ENCODE measurements around the gene DLG2. TPM values are rescaled to one million over a fixed set of nuclear protein-coding genes. Genes with fewer than 3 reads are reported as not detected.

DLG2 gene
- total and polyA plus RNA-seq, 7 donors, result 0.23 to 5.3 (median 3.4) TPM

DNA sequence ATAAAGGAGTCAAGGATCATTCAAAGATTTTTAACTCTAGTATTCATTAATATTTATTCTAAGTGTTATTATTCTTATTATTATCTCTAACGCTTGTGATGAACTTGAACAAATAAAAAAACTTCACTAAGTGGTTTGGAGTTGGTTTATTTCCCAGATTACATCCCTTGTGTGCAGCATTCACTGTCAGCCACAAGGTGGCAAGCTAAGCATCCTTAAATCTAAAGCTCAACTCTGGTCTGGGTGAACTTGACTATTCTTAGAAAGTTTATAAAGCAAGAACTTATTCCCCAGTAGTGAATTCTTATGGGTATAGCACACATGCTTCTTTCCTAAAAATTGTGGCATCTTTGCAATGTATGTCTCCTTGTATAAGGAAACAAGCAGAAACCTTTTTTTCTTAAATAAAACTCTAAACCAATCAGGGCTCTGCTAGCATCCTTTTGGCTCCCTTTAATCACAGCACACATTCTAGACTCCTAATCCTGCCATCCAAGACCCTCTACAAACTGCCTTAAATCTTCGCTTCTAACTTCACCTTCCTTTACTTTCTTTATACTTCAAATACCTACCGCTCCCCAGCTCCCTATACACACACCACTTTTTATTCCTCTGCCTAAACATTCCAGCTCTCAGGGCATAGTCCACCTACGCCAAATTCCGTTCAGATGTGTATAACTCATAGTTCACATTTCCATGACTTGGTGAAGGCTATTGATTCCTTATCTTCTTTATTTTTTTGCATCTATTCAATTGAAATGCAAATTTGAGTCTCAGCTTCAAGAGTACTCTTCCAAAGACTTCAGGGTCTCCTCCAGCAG is 1068.8 kb downstream of the DLG2 start:
- Histone ChIP-seq H3K9me3 (no peaks in the 10 kb centered on the region), H3K27me3 (ENCODE audit: insufficient read depth in 3 of 3, low read length in 2 of 3) (no peaks in the 10 kb centered on the region), H3K4me1 (no peaks in the 10 kb centered on the region), H3K36me3 (ENCODE audit: insufficient read depth in 1 of 2, low read depth in 1 of 2) (no peaks in the 10 kb centered on the region), H3K27ac (no peak overlapping the region), H3K4me3 (no peak overlapping the region)
- WGBS, 3 donors, result 65% methylated on average over 5 of the region's 5 CpGs
- intact Hi-C loops (cut with DNase I), result loop anchor here (1.0 to 5.0 kb wide), 2 partner anchors 154 to 156 kb away; no protein-coding TSS in a partner anchor
- DNase-seq (no peak), ATAC-seq (peak in 3 of 4 donors; percentile 63 to 89 (median 75))
- TF ChIP-seq CTCF (IDR thresholded peaks at IDR 0.05), result peak; percentile 87

GRCh38 chr11:84552791-84553190 is 1074.4 kb downstream of the DLG2 start:
- H3K9me3 ChIP-seq, result no peaks in the 10 kb centered on the region
- H3K4me1 ChIP-seq, result no peaks in the 10 kb centered on the region
- H3K27ac ChIP-seq, result no peak overlapping the region
- ATAC-seq, result no peak
- no peak for DNase-seq
- TF ChIP-seq CTCF (IDR thresholded peaks at IDR 0.05), result no peak
- no peak overlapping the region for H3K4me3 ChIP-seq
- intact Hi-C loops (cut with DNase I), result no loop called here
- 79 to 89% (median 80%) methylated on average over 2 of the region's 2 CpGs for WGBS, 3 donors
- no peaks in the 10 kb centered on the region for H3K27me3 ChIP-seq (ENCODE audit: insufficient read depth in 3 of 3, low read length in 2 of 3)
- no peaks in the 10 kb centered on the region for H3K36me3 ChIP-seq (ENCODE audit: insufficient read depth in 1 of 2, low read depth in 1 of 2)

- WGBS, 3 donors, result 15 to 25% (median 19%) methylated on average over 3 of the region's 3 CpGs
- H3K27me3 ChIP-seq (ENCODE audit: insufficient read depth in 3 of 3, low read length in 2 of 3), result no peaks in the 10 kb centered on the region
Measured at GRCh38 chr11:84549217-84549616, 1077.9 kb downstream of the DLG2 start.

GRCh38 chr11:84544566-84544965 is 1082.6 kb downstream of the DLG2 start:
- H3K4me1 ChIP-seq, result no peaks in the 10 kb centered on the region
- no peak overlapping the region for H3K4me3 ChIP-seq
- DNase-seq (no peak), ATAC-seq (no peak)
- no peaks in the 10 kb centered on the region for H3K36me3 ChIP-seq (ENCODE audit: insufficient read depth in 1 of 2, low read depth in 1 of 2)
- H3K27me3 ChIP-seq (ENCODE audit: insufficient read depth in 3 of 3, low read length in 2 of 3), result no peaks in the 10 kb centered on the region
- no peaks in the 10 kb centered on the region for H3K9me3 ChIP-seq
- intact Hi-C loops (cut with DNase I), result no loop called here
- no peak overlapping the region for H3K27ac ChIP-seq
- WGBS, 3 donors, result 53 to 78% (median 58%) methylated on average over 2 of the region's 2 CpGs
- no peak for TF ChIP-seq CTCF (IDR thresholded peaks at IDR 0.05)

More at GRCh38 chr11:84549217-84549616, 1077.9 kb downstream of the DLG2 start:
- intact Hi-C loops (cut with DNase I), result no loop called here
- H3K27ac ChIP-seq, result no peak overlapping the region
- DNase-seq (no peak), ATAC-seq (no peak)
- no peaks in the 10 kb centered on the region for H3K4me1 ChIP-seq
- H3K4me3 ChIP-seq, result no peak overlapping the region
- TF ChIP-seq CTCF (IDR thresholded peaks at IDR 0.05), result no peak
- no peaks in the 10 kb centered on the region for H3K36me3 ChIP-seq (ENCODE audit: insufficient read depth in 1 of 2, low read depth in 1 of 2)
- no peaks in the 10 kb centered on the region for H3K9me3 ChIP-seq
